HG02571 (cell line): ENCODE data around the gene RLN1.
"Not testable (repeated sequence)": the region's sequence is repeated elsewhere in the genome, so short reads cannot be mapped to it uniquely, and the experiment has no call there.

Source experiments
- ATAC-seq: cut with Tn5 transposase; IDR thresholded peaks from one replicate; pipeline ENCODE4 v1.9.1; 2021; ENCODE audit warnings: mild to moderate bottlenecking, moderate library complexity; ENCODE audit not compliant: unreplicated experiment

RLN1 gene

DNA sequence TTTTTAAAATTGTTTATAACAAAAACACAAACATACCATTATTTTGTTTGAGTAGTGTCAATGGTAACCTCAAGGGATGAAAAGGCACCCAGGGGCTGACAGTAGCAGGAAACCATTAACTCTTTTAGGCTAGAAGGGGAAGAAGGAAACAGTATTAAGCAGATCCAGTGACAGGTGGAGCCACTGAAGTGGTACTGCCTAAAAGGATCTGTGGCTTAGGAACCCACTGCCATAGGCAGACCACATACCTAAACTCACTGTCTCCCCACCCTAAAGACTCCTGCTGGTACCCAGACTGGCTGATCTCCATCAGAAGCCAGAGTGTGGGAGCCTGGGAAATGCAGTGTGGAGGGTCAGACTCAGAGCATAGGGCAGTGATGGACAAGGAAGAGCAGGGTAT lies 13.5 kb downstream of the RLN1 start:
- ATAC-seq = no peak

DNA sequence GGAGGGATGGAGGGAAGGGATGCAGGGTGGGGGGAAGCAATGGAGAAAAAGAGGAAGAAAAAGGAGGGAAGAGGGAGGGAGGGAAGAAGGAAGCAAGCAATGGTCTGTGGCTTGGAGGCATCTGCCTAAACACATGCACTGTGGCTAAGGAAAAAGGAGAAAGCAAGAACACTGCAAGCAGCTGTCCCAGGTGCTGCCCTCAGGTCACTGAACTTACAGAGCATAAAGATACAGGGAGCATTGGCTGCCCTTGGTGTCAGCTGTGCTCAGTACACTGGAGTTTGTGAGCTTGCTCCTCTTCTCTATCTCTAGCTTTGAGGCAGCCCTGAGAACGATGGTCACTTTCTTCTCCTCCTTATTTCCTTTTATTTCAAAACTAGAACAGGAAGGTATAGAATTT lies 18.1 kb downstream of the RLN1 start:
- not testable (repeated sequence) for ATAC-seq

DNA sequence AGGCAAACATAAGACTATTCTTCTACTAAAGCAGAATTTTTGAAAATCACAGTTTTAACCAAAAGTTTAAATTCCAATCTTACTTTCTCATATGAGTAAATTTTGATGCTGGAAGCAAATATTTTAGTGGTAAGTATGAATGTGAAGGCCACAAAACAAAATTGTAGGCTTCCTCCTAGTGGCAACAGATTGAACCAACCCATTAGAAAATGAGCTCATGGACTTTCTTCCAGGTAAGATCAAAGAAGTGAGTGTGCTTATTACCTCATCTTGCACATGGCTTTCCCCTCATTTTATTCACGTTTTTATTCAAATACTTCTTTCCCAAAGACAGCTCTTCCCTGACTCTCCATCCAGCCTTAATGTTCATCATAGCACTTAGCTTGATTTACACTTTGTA lies 18.6 kb downstream of the RLN1 start:
- ATAC-seq = no peak

DNA sequence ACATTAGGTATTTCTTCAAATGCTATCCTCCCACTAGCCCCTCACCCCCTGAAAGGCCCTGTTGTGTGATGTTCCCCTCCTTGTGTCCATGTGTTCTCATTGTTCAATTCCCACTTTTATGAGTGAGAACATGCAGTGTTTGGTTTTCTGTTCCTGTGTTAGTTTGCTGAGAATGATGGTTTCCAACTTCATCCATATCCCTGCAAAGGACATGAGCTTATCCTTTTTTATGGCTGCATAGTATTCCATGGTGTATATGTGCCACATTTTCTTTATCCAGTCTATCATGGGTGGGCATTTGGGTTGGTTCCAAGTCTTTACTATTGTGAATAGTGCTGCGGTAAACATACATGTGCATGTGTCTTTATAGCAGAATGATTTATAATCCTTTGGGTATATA lies 23.3 kb downstream of the RLN1 start:
- ATAC-seq = not testable (repeated sequence)

DNA sequence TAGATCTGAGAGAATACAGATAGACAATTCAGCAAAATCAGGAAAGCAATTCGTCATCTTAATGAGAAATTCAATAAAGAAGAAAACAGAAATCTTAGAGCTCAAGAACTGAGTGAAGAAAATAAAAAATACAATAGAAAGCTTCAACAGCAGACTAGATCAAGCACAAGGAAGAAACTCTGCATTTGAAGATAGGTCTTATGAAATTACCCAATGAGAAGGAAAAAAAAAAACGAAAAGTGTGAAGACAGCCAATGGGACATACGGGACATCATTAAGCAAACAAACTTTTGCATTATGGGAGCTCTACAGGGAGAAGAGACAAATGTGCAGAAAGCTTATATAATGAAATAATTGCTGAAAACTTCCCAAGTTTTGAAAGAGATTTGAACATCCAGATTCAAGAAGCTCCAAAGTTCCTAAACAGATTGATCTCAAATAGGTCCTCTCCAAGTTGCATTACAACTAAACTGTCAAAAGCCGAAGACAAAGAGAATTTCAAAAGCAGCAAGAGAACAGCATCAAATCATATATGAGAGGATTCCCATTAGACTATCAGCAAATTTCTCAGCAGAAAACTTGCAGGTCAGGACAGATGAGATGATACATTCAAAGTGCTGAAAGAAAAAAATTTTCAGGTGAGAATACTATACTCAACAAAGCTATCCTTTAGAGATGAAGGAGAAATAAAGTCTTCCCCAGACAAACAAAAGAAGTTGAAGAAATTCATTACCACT lies 24.3 kb downstream of the RLN1 start:
- no peak for ATAC-seq

DNA sequence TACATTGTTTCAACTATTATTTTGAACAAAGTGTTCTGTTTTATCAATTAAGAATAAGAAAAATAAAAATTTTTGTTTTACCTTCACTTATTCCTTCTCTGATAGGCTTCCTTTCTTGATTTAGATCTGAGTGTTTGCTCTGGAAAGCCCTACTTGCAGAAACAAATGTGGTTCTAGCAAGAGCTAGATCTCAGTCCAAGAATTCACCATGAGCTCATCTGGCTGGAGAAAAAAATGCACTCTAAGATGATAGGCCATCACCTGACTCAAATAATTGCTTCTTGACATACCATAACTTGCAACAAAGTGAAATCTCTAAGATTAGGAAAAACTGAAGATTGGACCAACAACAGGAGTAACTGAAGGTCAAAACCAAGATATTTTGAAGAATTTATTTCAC lies 28.8 kb downstream of the RLN1 start:
- no peak for ATAC-seq

DNA sequence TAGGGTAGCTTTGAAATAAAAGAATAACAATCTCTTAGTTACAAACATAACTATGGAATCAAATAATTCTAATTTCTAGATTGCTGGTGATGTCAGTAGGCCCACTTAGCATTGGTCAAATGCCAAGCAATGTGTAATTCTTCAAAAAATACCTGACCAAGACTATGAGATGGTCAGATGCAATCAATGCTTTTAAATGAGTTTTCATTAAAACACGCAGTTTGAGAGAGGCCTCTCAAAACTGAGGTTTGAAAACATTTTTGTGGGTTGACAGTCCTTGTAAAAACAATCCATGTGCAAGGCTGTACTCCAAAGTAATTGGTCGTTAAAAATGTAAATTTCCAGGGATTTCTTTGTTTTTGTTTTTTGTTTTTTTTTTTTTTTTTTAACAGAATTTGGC lies 33.9 kb downstream of the RLN1 start:
- ATAC-seq = no peak

DNA sequence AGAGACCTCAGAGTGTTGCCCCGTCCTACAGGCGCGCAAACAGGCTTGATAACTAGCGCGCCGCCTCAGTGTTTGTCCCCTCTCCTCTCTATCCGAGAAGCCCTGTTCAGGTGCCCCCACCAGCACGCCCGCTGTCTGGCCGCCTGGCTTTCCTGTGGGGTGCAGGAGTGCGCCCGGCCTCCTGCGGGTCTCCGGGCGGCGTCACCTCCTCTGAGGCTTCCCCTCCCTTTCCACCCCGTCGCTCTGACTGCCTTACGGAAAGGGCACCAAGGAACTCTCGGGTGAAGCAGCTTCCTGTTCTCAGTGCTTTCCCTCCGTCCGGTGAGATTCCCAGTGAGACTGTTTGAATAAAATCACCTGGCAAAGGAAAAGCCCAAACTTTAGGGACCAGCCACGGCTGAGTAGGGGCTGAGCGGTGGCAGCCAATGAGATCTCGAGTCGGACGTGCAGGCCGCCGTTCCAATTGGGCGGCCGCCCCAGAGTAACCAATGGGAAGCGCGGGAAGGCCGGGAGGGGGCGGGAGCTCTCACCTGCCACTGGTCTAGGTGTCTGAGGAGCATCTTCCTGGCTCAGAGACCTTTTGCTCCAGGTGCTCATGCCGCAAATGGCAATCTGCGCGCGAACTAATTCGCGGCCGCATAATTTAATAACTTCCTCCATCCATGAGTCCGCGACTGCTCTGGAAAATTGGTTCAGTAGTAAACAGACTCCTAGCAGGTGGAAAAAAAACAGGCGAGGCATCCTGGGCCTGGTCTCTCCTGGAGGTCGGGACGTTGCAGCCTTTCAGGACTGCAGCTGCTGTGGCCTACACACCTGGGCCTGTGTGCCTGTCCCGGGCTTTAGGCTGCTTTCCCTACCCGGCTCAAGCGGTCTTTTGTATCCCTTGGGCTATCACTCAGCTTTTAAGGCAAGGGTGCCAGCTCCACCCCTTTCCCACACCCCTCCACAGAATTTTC lies 35.6 kb downstream of the RLN1 start, which contains the start of gene RLN2:
Gene RLN2, minus strand, starts transcription at position 877 of the 956 bp plus-strand sequence. Its CDS starts 136 bp downstream, at position 741.
- ATAC-seq = peak; percentile 99

DNA sequence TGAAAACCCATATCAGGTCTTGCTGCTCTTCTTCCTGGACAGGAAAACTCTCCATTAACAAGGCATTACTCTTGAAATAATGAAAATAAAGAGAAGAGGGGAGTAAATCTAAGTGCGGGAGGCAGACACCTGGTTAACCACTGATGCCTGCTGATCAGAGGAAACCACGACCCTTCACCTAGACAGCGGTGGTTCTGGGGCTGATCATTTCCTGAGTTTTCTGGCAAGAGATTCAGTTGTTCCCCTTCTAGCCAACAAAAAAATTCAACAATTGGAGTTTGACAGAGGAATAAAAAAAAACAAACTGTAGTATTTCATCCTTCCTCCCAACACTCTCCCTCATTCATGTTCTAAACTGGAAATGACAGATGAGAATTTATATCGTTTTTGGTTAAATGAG lies 38.1 kb downstream of the RLN1 start:
- ATAC-seq = no peak

DNA sequence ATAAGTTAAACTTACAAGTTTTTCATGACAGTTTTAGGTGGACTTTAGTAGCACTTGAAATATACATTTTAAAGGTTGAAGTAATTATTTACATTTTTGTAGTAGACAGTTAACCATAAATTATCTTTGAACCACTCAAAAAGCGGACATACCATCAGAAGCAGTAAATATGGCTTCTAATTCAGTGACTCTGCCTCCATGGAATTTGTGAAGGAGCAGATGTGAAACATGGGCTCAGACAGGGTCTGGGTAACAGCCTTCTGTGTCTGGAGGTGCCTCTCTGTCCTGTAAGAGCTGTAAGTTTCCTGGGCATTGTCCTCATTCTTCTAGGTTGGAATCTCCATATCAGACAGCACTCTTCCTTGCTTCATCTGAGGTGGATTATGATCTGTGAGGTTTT lies 47.5 kb downstream of the RLN1 start:
- ATAC-seq = no peak

DNA sequence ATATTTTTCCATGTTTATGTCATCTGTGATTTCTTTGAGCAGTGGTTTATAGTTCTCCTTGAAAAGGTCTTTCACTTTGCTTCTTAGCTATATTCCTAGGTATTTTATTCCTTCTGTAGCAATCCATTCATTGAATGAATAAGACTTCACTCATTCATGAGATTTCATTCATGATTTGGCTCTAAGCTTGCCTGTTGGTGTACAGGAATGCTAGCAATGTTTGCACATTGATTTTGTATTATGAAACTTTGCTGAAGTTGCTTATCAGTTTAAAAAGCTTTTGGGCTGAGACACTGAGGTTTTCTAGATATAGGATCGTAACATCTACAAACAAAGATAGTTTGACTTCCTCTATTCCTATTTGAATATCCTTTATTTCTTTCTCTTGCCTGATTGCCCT lies 51.1 kb downstream of the RLN1 start:
- no peak for ATAC-seq

DNA sequence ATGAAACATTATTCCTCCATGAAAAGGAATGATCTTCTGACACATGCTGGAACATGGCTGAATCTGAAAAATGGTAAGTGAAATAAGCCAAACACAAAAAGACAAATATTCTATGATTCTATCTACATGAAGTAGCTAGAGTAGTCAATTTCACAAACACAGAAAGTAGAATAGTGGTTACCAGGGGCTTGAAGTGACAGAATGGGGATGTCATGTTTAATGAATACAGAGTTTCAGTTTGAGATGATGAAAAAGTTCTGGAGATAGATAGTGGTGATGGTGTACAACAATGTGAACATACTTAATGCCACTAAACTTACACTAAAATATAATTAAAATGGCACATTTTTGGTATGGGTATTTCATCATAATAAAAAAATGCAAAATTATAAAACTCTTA lies 53.4 kb downstream of the RLN1 start:
- ATAC-seq = no peak
